ENCODE measurements around the gene ZNF710. TPM values are rescaled to one million over a fixed set of nuclear protein-coding genes. Genes with fewer than 3 reads are reported as not detected.

ZNF710 gene
- total and polyA plus RNA-seq, 2 of the 8 experiments (the other 6 are each of a cell fraction or from before 2014, with no cell fraction given): 10.5 to 24.0 TPM

DNA sequence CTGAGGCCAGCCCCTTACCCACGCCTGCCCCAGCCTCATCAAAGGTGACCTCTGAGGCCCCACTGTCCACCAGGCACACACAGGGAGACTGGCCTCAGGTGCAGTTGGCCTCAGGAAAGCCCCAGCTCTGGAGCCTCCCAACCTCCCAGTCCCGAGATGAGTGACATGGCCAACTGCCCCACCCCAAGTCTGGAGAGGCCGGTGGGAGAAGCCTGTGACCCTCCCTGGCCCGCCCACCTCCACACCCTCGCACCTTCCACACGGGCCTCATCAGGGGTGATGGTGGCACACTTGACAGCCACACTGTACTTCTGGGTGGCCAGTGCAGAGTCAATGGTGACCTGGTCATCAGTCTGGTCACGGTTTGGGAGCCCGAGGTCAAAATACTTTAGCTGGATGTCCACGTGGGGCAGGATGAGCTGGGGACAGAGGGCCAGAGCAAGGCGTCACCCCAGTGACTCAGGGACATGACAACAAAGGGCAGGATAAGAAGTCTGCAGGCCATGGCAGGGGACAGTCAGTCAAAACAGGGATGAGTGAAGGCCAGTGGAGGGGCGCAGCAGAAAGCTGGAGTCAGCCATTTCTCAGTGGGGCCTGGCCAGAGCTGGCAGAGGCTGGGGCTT lies 89.2 kb downstream of the ZNF710 start (continued):
- no peak for TF ChIP-seq RAD21 (IDR thresholded peaks at IDR 0.05 in 1 of 2, conservative IDR thresholded peaks at IDR 0.05 in 1 of 2; ENCODE audit: low read depth in 2 of 2, low read length in 2 of 2)
- TF ChIP-seq KDM5A (IDR thresholded peaks at IDR 0.05; ENCODE audit: low read length): no peak
- no peak for TF ChIP-seq SAP30 (IDR thresholded peaks at IDR 0.05; ENCODE audit: insufficient read depth, insufficient replicate concordance, low read length)
- no peak for TF ChIP-seq ASH2L (IDR thresholded peaks at IDR 0.05; ENCODE audit: low read length)
- TF ChIP-seq SUZ12 (IDR thresholded peaks at IDR 0.05; ENCODE audit: low read length): no peak
- TF ChIP-seq CHD1 (IDR thresholded peaks at IDR 0.05; ENCODE audit: low read depth, low read length): no peak
- no peak for TF ChIP-seq CHD2 (IDR thresholded peaks at IDR 0.05; ENCODE audit: low read length)

Data from H1 (cell line).